SU-DHL-6 (cell line): ENCODE data around the gene ELP1.

ENCODE experiments used
- EZH2phosphoT487 ChIP-seq: fragments of 200-600 bp; sonication (generic), shearing (Covaris generic); conservative IDR thresholded peaks from 2 replicates; pipeline ENCODE4 v1.6.1; 2018; ENCODE audit warnings: mild to moderate bottlenecking, antibody characterized with exemption, low read length, moderate library complexity, mixed read lengths
- TF ChIP-seq, protein P1 (sequence below): fragments of 200-600 bp; sonication (generic); IDR thresholded peaks from one replicate; pipeline ENCODE4 v1.5.1; 2017; ENCODE audit warnings: antibody characterized with exemption, mild to moderate bottlenecking, low read length, moderate library complexity; ENCODE audit not compliant: insufficient read depth, poor library complexity, severe bottlenecking

DNA sequence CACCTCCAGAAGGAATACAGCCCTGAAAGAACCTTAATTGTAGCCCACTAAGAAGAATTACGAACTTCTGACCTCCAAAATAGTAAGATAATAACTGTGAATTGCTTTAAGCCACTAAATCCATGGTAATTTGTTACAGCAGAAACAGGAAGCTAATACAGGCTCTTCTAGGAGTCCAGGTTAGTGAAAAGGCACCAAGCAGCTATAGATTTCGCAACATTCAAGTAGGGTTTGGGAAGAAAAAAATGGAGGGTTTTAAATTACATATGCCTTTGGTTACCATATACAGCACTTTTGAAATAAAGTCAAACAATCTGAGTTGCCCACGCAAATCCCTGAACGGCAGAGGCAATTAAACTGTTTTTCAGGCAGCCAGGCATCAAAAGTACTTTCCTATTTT is 73.6 kb downstream of the ELP1 start:
- TF ChIP-seq, protein P1, sequence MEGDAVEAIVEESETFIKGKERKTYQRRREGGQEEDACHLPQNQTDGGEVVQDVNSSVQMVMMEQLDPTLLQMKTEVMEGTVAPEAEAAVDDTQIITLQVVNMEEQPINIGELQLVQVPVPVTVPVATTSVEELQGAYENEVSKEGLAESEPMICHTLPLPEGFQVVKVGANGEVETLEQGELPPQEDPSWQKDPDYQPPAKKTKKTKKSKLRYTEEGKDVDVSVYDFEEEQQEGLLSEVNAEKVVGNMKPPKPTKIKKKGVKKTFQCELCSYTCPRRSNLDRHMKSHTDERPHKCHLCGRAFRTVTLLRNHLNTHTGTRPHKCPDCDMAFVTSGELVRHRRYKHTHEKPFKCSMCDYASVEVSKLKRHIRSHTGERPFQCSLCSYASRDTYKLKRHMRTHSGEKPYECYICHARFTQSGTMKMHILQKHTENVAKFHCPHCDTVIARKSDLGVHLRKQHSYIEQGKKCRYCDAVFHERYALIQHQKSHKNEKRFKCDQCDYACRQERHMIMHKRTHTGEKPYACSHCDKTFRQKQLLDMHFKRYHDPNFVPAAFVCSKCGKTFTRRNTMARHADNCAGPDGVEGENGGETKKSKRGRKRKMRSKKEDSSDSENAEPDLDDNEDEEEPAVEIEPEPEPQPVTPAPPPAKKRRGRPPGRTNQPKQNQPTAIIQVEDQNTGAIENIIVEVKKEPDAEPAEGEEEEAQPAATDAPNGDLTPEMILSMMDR: no peak
- TF ChIP-seq EZH2phosphoT487: no peak
